CD14-positive monocyte (primary cell): Measurements from ENCODE around the gene TOM1. TPM values are rescaled to one million over a fixed set of nuclear protein-coding genes. Genes with fewer than 3 reads are reported as not detected.

ENCODE experiments used
- DNase-seq, 3 donors: peaks; one replicate each; pipeline ENCODE4 v3.0.0-alpha.2; 2011 to 2022
- H2AFZ ChIP-seq: 2 replicates; pipeline ENCODE4 v1.6.0; 2012; ENCODE audit warnings: mild to moderate bottlenecking, low read depth, low read length, inconsistent platforms; ENCODE audit not compliant: insufficient read depth, poor library complexity, severe bottlenecking
- H3K27ac ChIP-seq, 2 donors: 1 replicate in 1 of 2; 2 replicates in 1 of 2; pipeline ENCODE4 v1.5.1; 2012 to 2013; ENCODE audit warnings: low read length in 2 of 2, control low read depth in 1 of 2, inconsistent platforms in 1 of 2, low read depth in 1 of 2, mild to moderate bottlenecking in 1 of 2
- H3K27me3 ChIP-seq, 2 donors: one replicate each; pipeline versions ENCODE4 v1.6.0 to v1.6.1; 2011 to 2013; ENCODE audit warnings: low read length in 2 of 2; ENCODE audit not compliant: control insufficient read depth in 2 of 2, insufficient read depth in 2 of 2
- H3K36me3 ChIP-seq, 2 donors: replicated peaks in 1 of 2; 1 replicate in 1 of 2; 2 replicates in 1 of 2; pipeline versions ENCODE4 v1.5.1 to v1.6.1; 2012 to 2013; ENCODE audit warnings: low read length in 2 of 2, control low read depth in 1 of 2, inconsistent platforms in 1 of 2, mild to moderate bottlenecking in 1 of 2; ENCODE audit not compliant: insufficient read depth in 2 of 2, control insufficient read depth in 1 of 2
- H3K4me1 ChIP-seq, 2 donors: 1 replicate in 1 of 2; 2 replicates in 1 of 2; pipeline versions ENCODE4 v1.5.1 to v1.6.1; 2012 to 2013; ENCODE audit warnings: low read length in 2 of 2, control low read depth in 1 of 2, inconsistent platforms in 1 of 2, mild to moderate bottlenecking in 1 of 2, moderate library complexity in 1 of 2; ENCODE audit not compliant: insufficient read depth in 2 of 2, control insufficient read depth in 1 of 2
- H3K4me2 ChIP-seq: replicated peaks from 2 replicates; pipeline ENCODE3; 2012; ENCODE audit warnings: low read length, moderate library complexity, mild to moderate bottlenecking; ENCODE audit not compliant: poor library complexity, severe bottlenecking; ENCODE audit errors: extremely low read depth
- H3K4me3 ChIP-seq, 3 experiments: fragments of 200-600 bp in 1 of 3; sonication (generic) in 1 of 3; replicated peaks in 1 of 3; 1 replicate in 2 of 3; 2 replicates in 1 of 3; pipeline ENCODE4 v1.5.1; 2011 to 2013; ENCODE audit warnings: low read length in 3 of 3, mild to moderate bottlenecking in 3 of 3, control low read depth in 2 of 3, low read depth in 2 of 3, inconsistent platforms in 1 of 3, moderate library complexity in 1 of 3
- H3K79me2 ChIP-seq: 2 replicates; pipeline ENCODE4 v1.6.0; 2012; ENCODE audit warnings: mild to moderate bottlenecking, control low read depth, inconsistent platforms, low read length, moderate library complexity; ENCODE audit not compliant: insufficient read depth
- H3K9ac ChIP-seq: 2 replicates; pipeline ENCODE4 v1.6.0; 2017; ENCODE audit warnings: low read length, mild to moderate bottlenecking; ENCODE audit not compliant: insufficient read depth, poor library complexity, severe bottlenecking
- H3K9me3 ChIP-seq, 2 donors: replicated peaks in 1 of 2; 1 replicate in 1 of 2; 2 replicates in 1 of 2; pipeline versions ENCODE4 v1.5.1 to v1.6.1; 2012 to 2013; ENCODE audit warnings: low read length in 2 of 2, control low read depth in 1 of 2; ENCODE audit not compliant: control insufficient read depth in 1 of 2, insufficient read depth in 1 of 2
- H4K20me1 ChIP-seq: 2 replicates; pipeline ENCODE4 v1.6.0; 2012; ENCODE audit warnings: mild to moderate bottlenecking, low read length, control low read depth, moderate library complexity; ENCODE audit not compliant: insufficient read depth
- H3K27ac Mint-ChIP-seq, 7 donors: one replicate each; pipeline ENCODE4 v1.8.0; 2020; ENCODE audit warnings: mild to moderate bottlenecking in 7 of 7, mixed read lengths in 7 of 7, moderate library complexity in 6 of 7, inconsistent platforms in 2 of 7
- H3K27me3 Mint-ChIP-seq, 3 donors: one replicate each; pipeline ENCODE4 v1.8.0; 2021 to 2022; ENCODE audit warnings: low read depth in 3 of 3, mild to moderate bottlenecking in 3 of 3, mixed read lengths in 3 of 3, moderate library complexity in 3 of 3, inconsistent platforms in 1 of 3
- H3K36me3 Mint-ChIP-seq, 2 donors: one replicate each; pipeline ENCODE4 v1.8.0; 2020; ENCODE audit warnings: mixed read lengths in 2 of 2, inconsistent platforms in 1 of 2, mild to moderate bottlenecking in 1 of 2
- H3K4me1 Mint-ChIP-seq: one replicate; pipeline ENCODE4 v1.8.0; 2020; ENCODE audit warnings: mild to moderate bottlenecking, mixed read lengths
- H3K4me3 Mint-ChIP-seq, 2 donors: one replicate each; pipeline ENCODE4 v1.8.0; 2020; ENCODE audit warnings: mild to moderate bottlenecking in 2 of 2, mixed read lengths in 2 of 2, moderate library complexity in 1 of 2
- H3K9me3 Mint-ChIP-seq, 7 donors: one replicate each; pipeline ENCODE4 v1.8.0; 2020 to 2022; ENCODE audit warnings: mixed read lengths in 7 of 7, mild to moderate bottlenecking in 6 of 7, moderate library complexity in 6 of 7, inconsistent platforms in 2 of 7
- WGBS: methylation state at CpG from one replicate; pipeline ENCODE4 v1.1.5; 2013; ENCODE audit warnings: missing lambda C conversion rate; ENCODE audit not compliant: insufficient coverage; 5-methylcytosine and 5-hydroxymethylcytosine counted together
- intact Hi-C, 2 donors: fragments of 100-400 bp; cut with micrococcal nuclease; formaldehyde crosslinking; loops; one replicate each; pipeline versions ENCODE4 v1.15.0 to v1.15.1; 2023
- polyA plus RNA-seq, 3 donors: library from polyadenylated mRNA; depleted of rRNA in 1 of 3; unstranded in 2 of 3; stranded (reverse) in 1 of 3; fragments of 300-500 nt in 2 of 3; fragments of >200 nt in 1 of 3; fragmentation: Illumina TruSeq in 2 of 3; gene quantifications; 1 replicate in 2 of 3; 2 replicates in 1 of 3; pipeline ENCODE4 v1.2.3, GENCODE V29; 2012 to 2021
- TF ChIP-seq, protein P1 (sequence below): fragments of 200-600 bp; IDR thresholded peaks from one replicate; pipeline ENCODE4 v1.8.0; 2022; ENCODE audit warnings: antibody characterized with exemption, mild to moderate bottlenecking

Gene TOM1
- polyA plus RNA-seq, 3 donors = 80.5 to 167 (median 120) TPM

DNA sequence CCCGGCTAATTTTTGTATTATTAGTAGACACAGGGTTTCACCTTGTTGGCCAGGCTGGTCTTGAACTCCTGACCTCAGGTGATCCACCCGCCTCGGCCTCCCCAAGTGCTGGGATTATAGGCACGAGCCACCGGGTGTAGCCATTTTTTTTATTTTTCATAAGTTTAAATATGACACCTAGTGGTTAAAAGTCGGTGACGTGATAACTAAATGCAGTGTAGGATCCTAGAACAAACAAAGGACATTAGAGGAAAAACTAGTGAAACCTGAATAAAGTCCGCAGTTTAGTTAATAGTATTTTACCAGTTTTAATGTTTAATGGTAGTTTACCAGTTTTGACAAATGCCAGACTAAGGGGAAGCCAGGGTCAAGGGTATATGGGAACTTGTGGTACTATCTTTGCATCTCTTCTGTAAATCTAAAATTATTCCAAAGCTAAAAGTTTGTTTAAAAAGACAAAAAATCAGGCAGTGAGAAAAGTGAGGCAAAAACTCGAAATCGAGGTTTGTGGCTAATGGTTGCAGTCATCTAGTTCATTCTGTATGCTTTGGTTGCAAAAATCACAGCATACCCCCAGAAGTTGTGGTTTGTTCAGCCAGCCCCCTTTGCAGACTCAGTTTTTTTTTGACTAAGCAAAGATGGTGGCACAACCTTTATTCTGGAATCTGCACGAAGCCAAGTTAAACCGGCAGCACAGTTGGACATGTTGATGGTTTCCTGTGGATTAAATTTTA lies 29.6 kb downstream of the TOM1 start:
- Mint-ChIP-seq H3K27me3 (peaks cover 0 to 2% (median 1%) of the 10 kb centered on the region in 3 donors), H3K4me1 (peaks cover 62% of the 10 kb centered on the region), H3K36me3 (peaks cover 91 to 99% of the 10 kb centered on the region in 2 donors), H3K9me3 (no peaks in the 10 kb centered on the region), H3K4me3 (peak overlapping the region in 1 of 2 donors; percentile 9), H3K27ac (peak overlapping the region; percentile 93 to 100 (median 99))
- Histone ChIP-seq H3K4me3 (no peak overlapping the region), H3K27ac (peak overlapping the region; percentile 92 to 97), H3K4me2 (no peak overlapping the region), H3K79me2 (peaks cover 4% of the 10 kb centered on the region), H4K20me1 (peaks cover 7% of the 10 kb centered on the region), H2AFZ (no peak overlapping the region), H3K36me3 (peaks cover 69 to 76% of the 10 kb centered on the region in 2 donors), H3K9me3 (no peaks in the 10 kb centered on the region), H3K9ac (peak overlapping the region; percentile 71), H3K27me3 (no peaks in the 10 kb centered on the region), H3K4me1 (peaks cover 49 to 50% of the 10 kb centered on the region in 2 donors)
- TF ChIP-seq, protein P1, sequence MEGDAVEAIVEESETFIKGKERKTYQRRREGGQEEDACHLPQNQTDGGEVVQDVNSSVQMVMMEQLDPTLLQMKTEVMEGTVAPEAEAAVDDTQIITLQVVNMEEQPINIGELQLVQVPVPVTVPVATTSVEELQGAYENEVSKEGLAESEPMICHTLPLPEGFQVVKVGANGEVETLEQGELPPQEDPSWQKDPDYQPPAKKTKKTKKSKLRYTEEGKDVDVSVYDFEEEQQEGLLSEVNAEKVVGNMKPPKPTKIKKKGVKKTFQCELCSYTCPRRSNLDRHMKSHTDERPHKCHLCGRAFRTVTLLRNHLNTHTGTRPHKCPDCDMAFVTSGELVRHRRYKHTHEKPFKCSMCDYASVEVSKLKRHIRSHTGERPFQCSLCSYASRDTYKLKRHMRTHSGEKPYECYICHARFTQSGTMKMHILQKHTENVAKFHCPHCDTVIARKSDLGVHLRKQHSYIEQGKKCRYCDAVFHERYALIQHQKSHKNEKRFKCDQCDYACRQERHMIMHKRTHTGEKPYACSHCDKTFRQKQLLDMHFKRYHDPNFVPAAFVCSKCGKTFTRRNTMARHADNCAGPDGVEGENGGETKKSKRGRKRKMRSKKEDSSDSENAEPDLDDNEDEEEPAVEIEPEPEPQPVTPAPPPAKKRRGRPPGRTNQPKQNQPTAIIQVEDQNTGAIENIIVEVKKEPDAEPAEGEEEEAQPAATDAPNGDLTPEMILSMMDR = peak; percentile 39
- intact Hi-C loops = no loop called here
- DNase-seq = no peak
- 57% methylated on average over 6 of the region's 12 CpGs for WGBS

- Mint-ChIP-seq H3K27ac (peak overlapping the region; percentile 98 to 100 (median 99)), H3K27me3 (peaks cover 0 to 2% (median 1%) of the 10 kb centered on the region in 3 donors), H3K4me3 (peak overlapping the region; percentile 56 to 71), H3K36me3 (peaks cover 91 to 99% of the 10 kb centered on the region in 2 donors), H3K4me1 (peaks cover 62% of the 10 kb centered on the region), H3K9me3 (no peaks in the 10 kb centered on the region)
- Histone ChIP-seq H3K9ac (peak overlapping the region; percentile 71), H3K27me3 (no peaks in the 10 kb centered on the region), H3K9me3 (no peaks in the 10 kb centered on the region), H4K20me1 (peaks cover 15% of the 10 kb centered on the region), H3K4me3 (peak overlapping the region in 1 of 3 experiments; percentile 31), H3K36me3 (peaks cover 69 to 76% of the 10 kb centered on the region in 2 donors), H3K79me2 (peaks cover 4% of the 10 kb centered on the region), H3K4me1 (peaks cover 49 to 50% of the 10 kb centered on the region in 2 donors), H3K4me2 (peak overlapping the region; percentile 42), H3K27ac (peak overlapping the region; percentile 92 to 97), H2AFZ (peak overlapping the region; percentile 1)
- DNase-seq = peak; percentile 91 to 95 (median 95)
- WGBS = 1% methylated on average over 15 of the region's 16 CpGs
- intact Hi-C loops = loop anchor here (1.0 to 5.0 kb wide), 3 partner anchors 29 to 47 kb away; partner anchors contain the start of gene TOM1 (in 1 of the 2)
- TF ChIP-seq, protein P1 = no peak
These were observed 30.7 kb downstream of the TOM1 start for GRCh38 chr22:35330258-35330861.
